NCI-H774 (cell line): ENCODE data around the gene GPLD1.
A peak's percentile ranks its signal among the peaks of the same experiment; 100 is the strongest.
"Not testable (repeated sequence)": the region's sequence is repeated elsewhere in the genome, so short reads cannot be mapped to it uniquely, and the experiment has no call there.

Experiments used
- DNase-seq: peaks from one replicate; lab custom pipeline; 2025; lab: John Stamatoyannopoulos, UW

The GPLD1 gene

GRCh38 chr6:24489470-24489869, at the start of gene GPLD1:
Gene GPLD1, minus strand, starts transcription at chr6:24489578. Its CDS starts 67 bp downstream, at chr6:24489511.
- no peak for DNase-seq

- no peak for DNase-seq
Measured at GRCh38 chr6:24537771-24538385, 48.5 kb upstream of the GPLD1 start.

- no peak for DNase-seq
Measured at GRCh38 chr6:24537082-24537699, 47.8 kb upstream of the GPLD1 start.

- no peak for DNase-seq
Measured at GRCh38 chr6:24536466-24536865, 47.1 kb upstream of the GPLD1 start.

- no peak for DNase-seq
Measured at GRCh38 chr6:24535210-24535609, 45.8 kb upstream of the GPLD1 start.

GRCh38 chr6:24534329-24534728, 45.0 kb upstream of the GPLD1 start:
- no peak for DNase-seq

- DNase-seq: no peak
Measured at GRCh38 chr6:24529985-24530384, 40.6 kb upstream of the GPLD1 start.

GRCh38 chr6:24524805-24525204, 35.4 kb upstream of the GPLD1 start:
- DNase-seq: peak; percentile 6

- DNase-seq: no peak
Measured at GRCh38 chr6:24524329-24524728, 35.0 kb upstream of the GPLD1 start.

GRCh38 chr6:24522228-24523176, 33.1 kb upstream of the GPLD1 start:
- DNase-seq: peak; percentile 76

GRCh38 chr6:24520929-24521546, 31.7 kb upstream of the GPLD1 start:
- DNase-seq: no peak

- no peak for DNase-seq
Measured at GRCh38 chr6:24517659-24518543, 28.5 kb upstream of the GPLD1 start.

GRCh38 chr6:24513602-24514001, 24.2 kb upstream of the GPLD1 start:
- no peak for DNase-seq

- not testable (repeated sequence) for DNase-seq
Measured at GRCh38 chr6:24511976-24512375, 22.6 kb upstream of the GPLD1 start.

- no peak for DNase-seq
Measured at GRCh38 chr6:24506814-24507520, 17.6 kb upstream of the GPLD1 start.

- no peak for DNase-seq
Measured at GRCh38 chr6:24504649-24505586, 15.5 kb upstream of the GPLD1 start.

- no peak for DNase-seq
Measured at GRCh38 chr6:24504287-24504648, 14.9 kb upstream of the GPLD1 start.

GRCh38 chr6:24501914-24502313, 12.5 kb upstream of the GPLD1 start:
- no peak for DNase-seq

- DNase-seq: no peak
Measured at GRCh38 chr6:24501374-24501773, 12.0 kb upstream of the GPLD1 start.

- no peak for DNase-seq
Measured at GRCh38 chr6:24500683-24501082, 11.3 kb upstream of the GPLD1 start.
